Mammary epithelial cell (primary cell): ENCODE measurements around the gene ANKRD34A.

ENCODE experiments used
- CTCF ChIP-seq, 2 donors: IDR thresholded peaks in 1 of 2; conservative IDR thresholded peaks in 1 of 2; 2 replicates each; pipeline ENCODE4 v1.5.1; 2011 to 2012; ENCODE audit warnings: inconsistent platforms in 2 of 2, low read length in 2 of 2, mild to moderate bottlenecking in 2 of 2, control low read depth in 1 of 2, low read depth in 1 of 2; ENCODE audit not compliant: insufficient read depth in 1 of 2; ENCODE audit errors: extremely low read depth in 1 of 2
- EZH2 ChIP-seq: IDR thresholded peaks from 2 replicates; pipeline ENCODE4 v1.6.1; 2012; ENCODE audit warnings: low read length, inconsistent platforms, borderline replicate concordance

- TF ChIP-seq CTCF (conservative IDR thresholded peaks at IDR 0.05 in 1 of 2, IDR thresholded peaks at IDR 0.05 in 1 of 2; ENCODE audit: extremely low read depth in 1 of 2, insufficient read depth in 1 of 2, low read depth in 1 of 2, low read length in 2 of 2) (no peak), EZH2 (no peak)
Measured at GRCh38 chr1:145916745-145917144, 47.6 kb downstream of the ANKRD34A start.
